Measurements from ENCODE around the gene CREB5. TPM values are rescaled to one million over a fixed set of nuclear protein-coding genes. Genes with fewer than 3 reads are reported as not detected.
"Not testable (repeated sequence)": the region's sequence is repeated elsewhere in the genome, so short reads cannot be mapped to it uniquely, and the experiment has no call there.

The CREB5 gene
- total RNA-seq, 1 experiment from 2014 or later, result 2.1 TPM

GRCh38 chr7:28815928-28816373 is 403.6 kb downstream of the CREB5 start:
- no peaks in the 10 kb centered on the region for H3K27me3 ChIP-seq (ENCODE audit: insufficient read depth, low read depth)
- no peak overlapping the region for H2AFZ ChIP-seq
- POLR2A ChIA-PET (ENCODE audit: unreplicated experiment), result no interaction called here
- no peaks in the 10 kb centered on the region for H4K20me1 ChIP-seq (ENCODE audit: insufficient read depth)
- no peaks in the 10 kb centered on the region for H3K79me2 ChIP-seq (ENCODE audit: low read depth)
- H3K27ac ChIP-seq, result no peak overlapping the region
- no peaks in the 10 kb centered on the region for H3K4me1 ChIP-seq (replicated peaks; ENCODE audit: insufficient read depth)
- no peaks in the 10 kb centered on the region for H3K36me3 ChIP-seq (ENCODE audit: low read depth)
- H3K4me2 ChIP-seq, result no peak overlapping the region
- intact Hi-C loops (cut with micrococcal nuclease; ENCODE audit: unreplicated experiment), result loop anchor here (10.0 kb wide), 1 partner anchor 1161 kb away; no protein-coding TSS in a partner anchor
- DNase-seq, result no peak
- TF ChIP-seq, protein P1, sequence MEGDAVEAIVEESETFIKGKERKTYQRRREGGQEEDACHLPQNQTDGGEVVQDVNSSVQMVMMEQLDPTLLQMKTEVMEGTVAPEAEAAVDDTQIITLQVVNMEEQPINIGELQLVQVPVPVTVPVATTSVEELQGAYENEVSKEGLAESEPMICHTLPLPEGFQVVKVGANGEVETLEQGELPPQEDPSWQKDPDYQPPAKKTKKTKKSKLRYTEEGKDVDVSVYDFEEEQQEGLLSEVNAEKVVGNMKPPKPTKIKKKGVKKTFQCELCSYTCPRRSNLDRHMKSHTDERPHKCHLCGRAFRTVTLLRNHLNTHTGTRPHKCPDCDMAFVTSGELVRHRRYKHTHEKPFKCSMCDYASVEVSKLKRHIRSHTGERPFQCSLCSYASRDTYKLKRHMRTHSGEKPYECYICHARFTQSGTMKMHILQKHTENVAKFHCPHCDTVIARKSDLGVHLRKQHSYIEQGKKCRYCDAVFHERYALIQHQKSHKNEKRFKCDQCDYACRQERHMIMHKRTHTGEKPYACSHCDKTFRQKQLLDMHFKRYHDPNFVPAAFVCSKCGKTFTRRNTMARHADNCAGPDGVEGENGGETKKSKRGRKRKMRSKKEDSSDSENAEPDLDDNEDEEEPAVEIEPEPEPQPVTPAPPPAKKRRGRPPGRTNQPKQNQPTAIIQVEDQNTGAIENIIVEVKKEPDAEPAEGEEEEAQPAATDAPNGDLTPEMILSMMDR (conservative IDR thresholded peaks at IDR 0.05), result no peak
- TF ChIP-seq EZH2 (IDR thresholded peaks at IDR 0.05; ENCODE audit: low read depth), result no peak
- H3K4me3 ChIP-seq, result no peak overlapping the region
- BruUV-seq (replicated peaks), result no TSS peak
- peaks cover 6% of the 10 kb centered on the region for H3K9me2 ChIP-seq (ENCODE audit: insufficient read depth)
- no peaks in the 10 kb centered on the region; the same call in 1 of the 2 replicates for H3F3A ChIP-seq (ENCODE audit: insufficient read depth, low read depth)
- H3K9me3 ChIP-seq (ENCODE audit: insufficient read depth, low read depth), result no peaks in the 10 kb centered on the region
- CTCF ChIA-PET, result no interaction called here

- Histone ChIP-seq H3K4me1 (replicated peaks; ENCODE audit: insufficient read depth) (no peaks in the 10 kb centered on the region), H3K36me3 (ENCODE audit: low read depth) (no peaks in the 10 kb centered on the region), H4K20me1 (ENCODE audit: insufficient read depth) (no peaks in the 10 kb centered on the region), H3K27me3 (ENCODE audit: insufficient read depth, low read depth) (no peaks in the 10 kb centered on the region), H3K79me2 (ENCODE audit: low read depth) (no peaks in the 10 kb centered on the region), H3F3A (ENCODE audit: insufficient read depth, low read depth) (no peaks in the 10 kb centered on the region; the same call in 1 of the 2 replicates), H3K9me3 (ENCODE audit: insufficient read depth, low read depth) (no peaks in the 10 kb centered on the region), H3K4me3 (no peak overlapping the region), H3K27ac (no peak overlapping the region), H2AFZ (no peak overlapping the region), H3K4me2 (no peak overlapping the region), H3K9me2 (ENCODE audit: insufficient read depth) (peaks cover 3% of the 10 kb centered on the region)
- TF ChIP-seq, protein P1 (conservative IDR thresholded peaks at IDR 0.05), result no peak
- no peak for TF ChIP-seq EZH2 (IDR thresholded peaks at IDR 0.05; ENCODE audit: low read depth)
- POLR2A ChIA-PET (ENCODE audit: unreplicated experiment), result no interaction called here
- intact Hi-C loops (cut with micrococcal nuclease; ENCODE audit: unreplicated experiment), result loop anchor here (10.0 kb wide), 1 partner anchor 1164 kb away; no protein-coding TSS in a partner anchor
- no peak for DNase-seq
- no TSS peak for BruUV-seq (replicated peaks)
- CTCF ChIA-PET, result interaction anchor here (0.6 kb wide), 1 partner anchor 185 kb away, joined by 3 read pairs; no protein-coding TSS in a partner anchor
These were observed 406.7 kb downstream of the CREB5 start for GRCh38 chr7:28818996-28819395.

DNA sequence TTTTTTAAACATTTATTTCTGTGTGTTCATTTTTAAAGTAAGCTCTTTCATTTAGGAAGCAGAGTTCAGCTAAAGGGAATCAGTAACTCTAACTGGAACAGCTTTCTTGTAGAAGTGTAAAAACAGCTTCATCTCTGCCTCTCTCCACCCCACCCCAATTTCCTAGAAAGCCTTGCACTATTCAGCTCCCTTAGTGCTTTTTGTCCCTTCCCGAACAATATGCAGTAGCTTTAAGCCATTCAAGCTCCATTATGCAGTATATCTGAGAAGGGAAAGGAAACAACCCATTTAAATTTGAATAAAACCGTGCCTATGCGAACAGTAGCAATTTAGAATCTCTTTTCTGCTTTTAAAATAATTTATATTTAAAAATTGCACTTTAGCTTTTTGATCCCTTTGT is 411.3 kb downstream of the CREB5 start:
- Histone ChIP-seq H3K9me2 (ENCODE audit: insufficient read depth) (no peaks in the 10 kb centered on the region), H3K9me3 (ENCODE audit: insufficient read depth, low read depth) (no peaks in the 10 kb centered on the region), H4K20me1 (ENCODE audit: insufficient read depth) (no peaks in the 10 kb centered on the region), H3K27ac (no peak overlapping the region), H3K36me3 (ENCODE audit: low read depth) (no peaks in the 10 kb centered on the region), H3K4me2 (no peak overlapping the region), H3K27me3 (ENCODE audit: insufficient read depth, low read depth) (no peaks in the 10 kb centered on the region), H3F3A (ENCODE audit: insufficient read depth, low read depth) (no peaks in the 10 kb centered on the region), H2AFZ (no peak overlapping the region), H3K4me3 (no peak overlapping the region), H3K79me2 (ENCODE audit: low read depth) (no peaks in the 10 kb centered on the region), H3K4me1 (replicated peaks; ENCODE audit: insufficient read depth) (no peaks in the 10 kb centered on the region)
- intact Hi-C loops (cut with micrococcal nuclease; ENCODE audit: unreplicated experiment), result no loop called here
- TF ChIP-seq, protein P1 (conservative IDR thresholded peaks at IDR 0.05), result no peak
- no peak for TF ChIP-seq EZH2 (IDR thresholded peaks at IDR 0.05; ENCODE audit: low read depth)
- no TSS peak for BruUV-seq (replicated peaks)
- ChIA-PET CTCF (no interaction called here), POLR2A (ENCODE audit: unreplicated experiment) (no interaction called here)
- no peak for DNase-seq

- H3K4me3 ChIP-seq; H3K4me1 ChIP-seq (replicated peaks; ENCODE audit: insufficient read depth); BruUV-seq (replicated peaks); intact Hi-C loops (cut with micrococcal nuclease; ENCODE audit: unreplicated experiment); H4K20me1 ChIP-seq (ENCODE audit: insufficient read depth); DNase-seq; H3K4me2 ChIP-seq; H3K27ac ChIP-seq; CTCF ChIA-PET; H3K9me3 ChIP-seq (ENCODE audit: insufficient read depth, low read depth); H3K27me3 ChIP-seq (ENCODE audit: insufficient read depth, low read depth); H2AFZ ChIP-seq; H3F3A ChIP-seq (ENCODE audit: insufficient read depth, low read depth); H3K9me2 ChIP-seq (ENCODE audit: insufficient read depth); POLR2A ChIA-PET (ENCODE audit: unreplicated experiment); H3K36me3 ChIP-seq (ENCODE audit: low read depth); H3K79me2 ChIP-seq (ENCODE audit: low read depth): not testable (repeated sequence)
These were observed 413.6 kb downstream of the CREB5 start for GRCh38 chr7:28825817-28826448.
